SK-N-SH (cell line): ENCODE data around the gene ARAP1.

Source experiments
- CHD2 ChIP-seq: fragments of 150-350 bp; IDR thresholded peaks from 2 replicates; pipeline ENCODE4 v1.6.1; 2018; ENCODE audit warnings: low read length; ENCODE audit not compliant: partially characterized antibody
- CTCF ChIP-seq: fragments of 200-600 bp; sonication (generic); IDR thresholded peaks from 2 replicates; pipeline ENCODE4 v1.6.1; 2017; ENCODE audit warnings: antibody characterized with exemption, mild to moderate bottlenecking, moderate library complexity
- FOSL2 ChIP-seq: IDR thresholded peaks from 2 replicates; pipeline ENCODE4 v1.4.0; 2012; ENCODE audit warnings: low read depth, mild to moderate bottlenecking, moderate library complexity, borderline replicate concordance
- MEF2A ChIP-seq: IDR thresholded peaks from 2 replicates; pipeline ENCODE4 v1.4.0; 2012; ENCODE audit warnings: low read depth, borderline replicate concordance
- MXI1 ChIP-seq: IDR thresholded peaks from 2 replicates; pipeline ENCODE4 v1.6.1; 2012; ENCODE audit warnings: mild to moderate bottlenecking, low read depth, low read length, improper control_type of control experiment
- NFIC ChIP-seq: IDR thresholded peaks from 2 replicates; pipeline ENCODE4 v1.4.0; 2012; ENCODE audit warnings: borderline replicate concordance
- RAD21 ChIP-seq: IDR thresholded peaks from 2 replicates; pipeline ENCODE4 v1.6.1; 2012; ENCODE audit warnings: mild to moderate bottlenecking, low read length
- REST ChIP-seq: IDR thresholded peaks from 2 replicates; pipeline ENCODE4 v1.6.1; 2012; ENCODE audit warnings: mild to moderate bottlenecking, low read depth, low read length, moderate library complexity
- RFX5 ChIP-seq: IDR thresholded peaks from 2 replicates; pipeline ENCODE4 v1.6.1; 2012; ENCODE audit warnings: mild to moderate bottlenecking, improper control_type of control experiment, low read length
- SMC3 ChIP-seq: IDR thresholded peaks from 2 replicates; pipeline ENCODE4 v1.6.1; 2012; ENCODE audit warnings: low read depth, low read length, improper control_type of control experiment
- YY1 ChIP-seq: IDR thresholded peaks from 2 replicates; pipeline ENCODE4 v1.4.0; 2012; ENCODE audit warnings: low read depth, mild to moderate bottlenecking

- no peak for TF ChIP-seq CHD2
- TF ChIP-seq RAD21 = no peak
- TF ChIP-seq RFX5 = no peak
- peak; percentile 28; the same call in 1 of the 2 replicates for TF ChIP-seq FOSL2
- TF ChIP-seq CTCF = no peak
- TF ChIP-seq YY1 = no peak
- no peak for TF ChIP-seq REST
- no peak for TF ChIP-seq NFIC
- no peak for TF ChIP-seq MXI1
- peak; percentile 21; the same call in 1 of the 2 replicates for TF ChIP-seq MEF2A
- TF ChIP-seq SMC3 = no peak
Observed at GRCh38 chr11:72789493-72790131, 37.4 kb upstream of the ARAP1 start.
